ENCODE results near the gene FAF1.

DNA sequence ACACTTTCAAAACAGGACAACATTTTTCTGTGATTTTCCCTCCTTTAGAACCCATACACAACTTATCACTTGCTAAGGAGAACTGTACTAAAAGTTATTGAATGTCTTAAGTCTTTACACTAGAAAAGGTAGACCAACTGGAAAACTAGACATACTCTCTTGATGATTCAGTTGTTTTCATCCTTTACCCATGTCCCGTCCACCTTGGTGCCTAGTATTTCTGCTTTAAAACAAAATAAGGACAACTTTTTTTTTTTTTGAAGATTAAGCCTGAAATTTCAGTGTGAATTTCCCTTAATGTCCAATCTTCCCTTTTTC is 14.5 kb upstream of the FAF1 start:
- no peak for TF ChIP-seq EZH2phosphoT487 (conservative IDR thresholded peaks at IDR 0.05; ENCODE audit: low read length)
- TF ChIP-seq, protein P1, sequence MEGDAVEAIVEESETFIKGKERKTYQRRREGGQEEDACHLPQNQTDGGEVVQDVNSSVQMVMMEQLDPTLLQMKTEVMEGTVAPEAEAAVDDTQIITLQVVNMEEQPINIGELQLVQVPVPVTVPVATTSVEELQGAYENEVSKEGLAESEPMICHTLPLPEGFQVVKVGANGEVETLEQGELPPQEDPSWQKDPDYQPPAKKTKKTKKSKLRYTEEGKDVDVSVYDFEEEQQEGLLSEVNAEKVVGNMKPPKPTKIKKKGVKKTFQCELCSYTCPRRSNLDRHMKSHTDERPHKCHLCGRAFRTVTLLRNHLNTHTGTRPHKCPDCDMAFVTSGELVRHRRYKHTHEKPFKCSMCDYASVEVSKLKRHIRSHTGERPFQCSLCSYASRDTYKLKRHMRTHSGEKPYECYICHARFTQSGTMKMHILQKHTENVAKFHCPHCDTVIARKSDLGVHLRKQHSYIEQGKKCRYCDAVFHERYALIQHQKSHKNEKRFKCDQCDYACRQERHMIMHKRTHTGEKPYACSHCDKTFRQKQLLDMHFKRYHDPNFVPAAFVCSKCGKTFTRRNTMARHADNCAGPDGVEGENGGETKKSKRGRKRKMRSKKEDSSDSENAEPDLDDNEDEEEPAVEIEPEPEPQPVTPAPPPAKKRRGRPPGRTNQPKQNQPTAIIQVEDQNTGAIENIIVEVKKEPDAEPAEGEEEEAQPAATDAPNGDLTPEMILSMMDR (IDR thresholded peaks at IDR 0.05; ENCODE audit: insufficient read depth, low read length, poor library complexity, severe bottlenecking), result no peak
